SIG-M5 (cell line): ENCODE results near the gene EPHA10.
A peak's percentile ranks its signal among the peaks of the same experiment; 100 is the strongest.
"Not testable (repeated sequence)": the region's sequence is repeated elsewhere in the genome, so short reads cannot be mapped to it uniquely, and the experiment has no call there.

Experiments
- DNase-seq: peaks from one replicate; lab custom pipeline; 2025; lab: John Stamatoyannopoulos, UW

Gene EPHA10

DNA sequence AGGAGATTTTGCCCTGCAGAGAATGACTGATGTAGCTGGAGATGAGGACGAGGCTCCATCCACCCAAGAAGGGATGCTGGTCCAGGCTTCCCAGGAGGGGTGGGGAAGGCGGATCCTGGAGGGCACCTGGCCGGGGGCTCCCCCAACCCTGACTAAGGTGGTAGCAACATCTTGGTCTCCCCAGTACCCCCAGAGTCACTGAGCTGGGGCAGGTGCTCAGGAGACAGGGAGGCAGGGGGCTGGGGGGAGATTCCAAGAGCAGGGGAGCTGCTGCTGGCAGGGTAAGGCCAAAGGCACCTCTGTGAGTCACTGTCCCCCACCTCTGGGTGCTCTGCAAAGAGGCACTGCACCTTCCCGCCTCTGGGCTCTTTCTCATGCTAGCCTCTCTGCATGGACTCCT, 48.6 kb downstream of the EPHA10 start:
- DNase-seq, result no peak

DNA sequence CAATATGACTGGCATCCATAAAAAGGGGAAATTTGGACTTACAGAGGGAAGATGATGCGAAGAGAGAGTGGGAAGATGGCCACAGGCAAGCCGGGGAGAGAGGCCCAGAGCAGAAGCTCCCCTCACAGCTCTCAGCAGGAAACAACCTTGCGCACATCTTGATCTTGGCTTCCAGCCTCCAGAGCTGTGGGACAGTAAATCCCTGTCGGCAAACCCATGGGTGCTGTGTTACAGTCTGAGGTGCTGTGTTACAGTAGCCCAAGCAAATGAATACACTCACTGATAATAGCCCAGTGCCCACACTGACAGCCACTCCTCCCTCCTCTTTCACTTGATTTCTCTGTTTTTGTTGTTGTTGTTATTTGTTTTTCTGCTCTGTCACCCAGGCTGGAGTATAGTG, 50.2 kb downstream of the EPHA10 start:
- DNase-seq, result no peak

DNA sequence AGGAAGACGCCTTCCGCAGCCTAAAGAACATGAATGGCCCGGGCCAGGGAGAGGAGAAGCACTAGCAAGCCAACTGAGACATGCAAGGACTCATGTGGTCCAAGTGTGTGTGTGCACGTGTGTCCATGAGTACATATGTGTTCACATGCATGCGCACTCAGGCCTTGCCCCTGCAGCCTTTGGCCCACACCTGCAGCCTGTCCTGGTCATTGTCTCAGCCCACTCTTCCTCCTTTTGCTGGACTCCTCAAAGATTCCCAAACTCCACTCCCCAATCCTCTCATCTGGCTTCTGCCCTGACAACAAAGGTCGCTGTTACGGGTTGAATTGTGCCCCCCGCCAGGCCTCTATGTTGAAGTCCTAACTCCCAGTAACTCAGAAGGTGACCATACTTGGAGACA, 50.7 kb downstream of the EPHA10 start:
- DNase-seq, result no peak

DNA sequence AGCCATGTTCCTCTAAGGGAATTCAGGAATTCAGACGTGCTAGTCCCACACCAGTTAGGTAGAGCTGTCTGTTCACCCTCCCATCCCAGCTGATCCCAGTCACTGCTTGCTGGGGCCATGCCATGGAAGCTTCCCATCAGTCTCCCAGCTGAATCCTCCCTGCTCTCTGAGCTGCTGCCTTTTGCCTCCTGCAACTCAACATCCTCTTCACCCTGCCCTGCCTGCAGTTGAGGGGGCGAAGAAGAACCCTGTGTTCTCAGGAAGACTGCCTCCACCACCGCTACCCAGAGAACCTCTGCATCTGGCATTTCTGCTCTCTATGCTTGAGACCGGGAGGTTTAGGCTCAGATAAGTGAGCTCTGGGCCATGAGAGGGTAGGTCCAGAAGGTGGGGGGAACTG, 56.4 kb downstream of the EPHA10 start:
- no peak for DNase-seq

DNA sequence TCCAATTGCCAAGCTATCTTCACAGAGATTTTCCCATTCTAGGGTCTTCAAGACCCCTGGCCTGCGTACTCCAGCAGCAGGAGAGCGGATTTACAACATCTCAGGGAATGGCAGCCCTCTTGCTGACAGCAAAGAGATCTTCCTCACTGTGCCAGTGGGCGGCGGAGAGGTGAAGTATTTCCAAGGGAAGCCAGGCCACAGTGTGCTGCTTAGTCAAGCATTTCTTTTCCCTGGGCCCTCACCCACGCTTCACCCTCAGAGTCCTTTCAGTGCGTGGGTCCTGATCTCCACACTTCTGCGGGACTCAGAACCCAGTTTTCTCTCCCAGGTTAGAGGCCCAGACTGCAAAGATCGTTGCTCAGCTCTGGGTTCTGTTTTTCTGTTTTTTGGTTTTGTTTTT, 59.5 kb downstream of the EPHA10 start:
- no peak for DNase-seq

DNA sequence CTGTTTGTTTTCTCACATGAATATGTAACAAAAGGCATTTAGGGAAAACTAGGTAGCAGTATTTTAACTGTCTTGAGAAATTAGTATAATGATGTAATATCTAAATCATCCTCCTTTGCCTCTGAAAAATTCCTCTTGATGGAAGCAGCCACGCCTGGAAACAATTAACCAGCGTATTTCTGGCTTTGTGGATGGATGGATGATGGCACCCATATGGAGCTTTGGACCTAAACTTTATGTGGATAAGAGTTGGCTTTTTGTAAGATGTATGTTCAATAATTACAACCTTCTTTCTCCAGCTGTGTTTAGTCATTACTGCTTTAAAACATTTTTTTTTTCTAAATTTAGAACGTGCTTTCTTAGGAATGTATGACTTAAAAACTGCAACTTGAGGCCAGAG, 60.0 kb downstream of the EPHA10 start:
- DNase-seq, result no peak

DNA sequence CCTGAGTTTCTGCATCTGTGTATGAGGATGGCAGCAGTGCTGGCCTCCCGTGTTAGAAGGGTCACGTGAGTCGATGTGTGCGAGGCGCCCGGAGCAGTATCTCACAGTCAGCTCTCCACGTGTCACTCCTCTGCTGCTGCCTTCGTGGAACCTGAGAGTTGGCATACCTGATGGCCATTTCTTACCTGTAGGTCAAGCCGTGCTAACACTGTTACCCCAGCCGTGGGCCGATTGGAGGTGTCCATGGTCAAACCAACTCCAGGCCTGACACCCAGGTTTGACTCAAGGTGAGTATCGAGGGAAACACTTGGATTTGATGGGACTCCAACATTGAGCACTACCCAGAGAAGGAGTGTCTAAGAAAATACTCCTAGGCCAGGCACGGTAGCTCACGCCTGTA, 61.9 kb downstream of the EPHA10 start:
- DNase-seq, result no peak

DNA sequence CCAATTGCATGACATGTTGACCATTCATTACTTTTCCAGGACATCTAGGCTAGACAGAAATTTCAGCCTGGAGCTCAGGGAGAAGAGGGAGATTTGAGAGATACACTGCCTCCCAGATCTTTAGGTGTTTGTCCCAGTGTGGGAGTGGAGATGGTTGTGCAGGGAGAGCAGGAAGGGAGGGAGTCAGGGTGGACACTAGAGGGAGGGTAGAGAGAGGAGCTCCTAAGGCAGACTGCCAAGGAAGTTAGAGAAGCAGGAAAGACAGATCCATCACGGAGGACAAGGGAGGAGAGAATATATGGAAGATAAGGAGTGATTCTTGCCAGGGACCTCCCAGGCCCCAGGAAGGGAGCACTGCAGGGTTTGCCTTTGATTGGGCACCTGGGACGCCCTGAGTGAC, 63.9 kb downstream of the EPHA10 start:
- no peak for DNase-seq

DNA sequence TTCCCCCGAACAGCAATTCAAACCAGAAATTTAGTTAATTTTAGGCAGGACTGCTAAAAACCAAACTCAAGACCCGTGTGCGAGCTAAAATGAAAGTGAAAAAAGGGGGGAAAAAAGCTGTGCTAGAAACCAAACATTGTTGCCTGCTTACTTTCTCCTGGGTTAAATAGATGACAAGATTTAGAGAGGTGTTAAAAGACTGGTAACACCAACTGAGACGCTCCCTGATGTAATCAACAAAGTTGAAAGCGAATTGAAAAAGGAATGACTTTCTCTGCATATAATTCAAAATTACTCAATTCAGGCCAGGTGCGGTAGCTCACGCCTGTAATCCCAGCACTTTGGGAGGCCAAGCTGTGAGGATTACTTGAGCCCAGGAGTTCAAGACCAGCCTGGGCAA, 65.8 kb downstream of the EPHA10 start:
- DNase-seq, result no peak

DNA sequence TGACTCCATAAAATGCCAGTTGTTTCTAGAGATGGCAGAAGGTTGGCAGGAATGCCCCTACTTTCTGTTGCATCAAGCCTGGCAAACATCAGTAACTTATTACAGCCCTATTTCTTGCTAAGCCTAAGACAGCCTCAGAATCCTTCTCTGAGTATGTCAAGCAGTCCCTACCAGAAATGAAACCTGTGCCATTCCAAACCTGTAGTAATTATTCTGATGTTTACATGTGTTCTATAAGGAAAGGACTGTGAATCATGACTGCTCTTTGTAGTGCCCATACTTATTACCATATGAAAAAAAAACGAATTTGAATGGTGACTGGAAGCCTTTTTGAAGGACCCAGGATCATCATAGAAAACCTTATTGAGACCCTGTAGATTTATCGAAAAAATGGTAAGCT, 67.2 kb downstream of the EPHA10 start:
- DNase-seq, result no peak

DNA sequence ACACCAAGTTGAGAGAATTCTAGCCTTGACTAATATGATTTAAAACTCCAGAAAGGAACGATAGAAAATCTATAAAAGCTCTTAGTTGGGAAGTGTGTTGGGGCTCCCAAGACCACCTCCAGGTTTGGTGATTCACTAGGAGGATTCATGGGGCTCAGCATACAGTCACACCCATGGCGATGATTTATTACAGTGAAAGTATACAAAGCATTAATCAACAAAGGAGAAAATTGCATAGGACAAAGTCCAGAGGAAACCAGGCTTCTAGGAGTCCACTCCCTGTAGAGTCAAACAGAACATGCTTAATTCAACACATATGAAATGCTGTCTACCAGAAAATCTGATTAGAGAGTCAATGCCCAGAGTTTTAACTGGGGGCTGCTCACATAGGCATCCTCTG, 67.8 kb downstream of the EPHA10 start:
- DNase-seq, result no peak

DNA sequence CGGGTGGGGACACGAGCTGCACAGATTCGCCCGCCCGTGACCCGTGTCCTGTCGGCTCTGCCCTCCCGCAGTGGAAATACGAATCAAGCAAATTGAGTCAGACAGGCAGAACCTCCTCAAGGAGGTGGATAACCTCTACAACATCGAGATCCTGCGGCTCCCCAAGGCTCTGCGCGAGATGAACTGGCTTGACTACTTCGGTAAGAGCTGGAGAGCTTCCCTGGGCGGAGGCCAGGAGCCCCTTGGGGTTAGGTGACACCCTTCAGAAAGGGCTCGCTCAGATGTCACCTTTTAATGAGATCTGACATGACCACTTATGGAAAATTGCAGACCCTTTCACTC, 72.1 kb downstream of the EPHA10 start:
- DNase-seq, result no peak

DNA sequence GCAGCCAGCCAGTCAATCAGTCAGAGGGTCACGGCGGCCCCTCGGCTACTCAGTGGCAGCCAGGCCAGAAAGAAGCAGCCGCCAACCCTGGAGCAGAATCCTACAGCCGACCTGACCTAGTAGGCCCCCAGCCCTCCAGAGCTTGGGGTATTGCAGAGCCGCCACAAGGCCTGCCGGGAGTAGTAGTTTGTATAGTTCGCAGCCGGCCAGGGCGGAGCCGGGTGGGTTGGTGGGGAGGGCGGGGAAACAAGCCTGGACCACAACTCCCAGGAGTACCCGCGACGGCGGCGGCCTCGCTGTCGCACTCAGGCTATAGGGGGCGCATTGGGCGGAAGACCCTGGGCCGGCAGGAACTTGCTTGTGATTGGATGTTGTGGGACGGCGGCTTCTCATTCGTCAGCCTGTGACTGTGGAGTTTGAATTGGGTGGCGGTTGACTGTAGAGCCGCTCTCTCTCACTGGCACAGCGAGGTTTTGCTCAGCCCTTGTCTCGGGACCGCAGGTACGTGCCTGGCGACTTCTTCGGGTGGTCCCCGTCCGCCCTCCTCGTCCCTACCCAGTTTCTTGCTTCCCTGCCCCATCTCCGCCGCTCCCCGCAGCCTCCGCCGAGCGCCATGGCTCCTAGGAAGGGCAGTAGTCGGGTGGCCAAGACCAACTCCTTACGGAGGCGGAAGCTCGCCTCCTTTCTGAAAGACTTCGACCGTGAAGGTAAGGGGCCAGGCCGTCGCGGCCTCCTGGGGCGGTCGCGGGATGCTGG, 72.7 kb downstream of the EPHA10 start, which contains the start of gene CDCA8:
Gene CDCA8, plus strand, starts transcription at position 439 of the 756 bp plus-strand sequence. Its CDS starts 175 bp downstream, at position 614.
- peak; percentile 90 for DNase-seq

DNA sequence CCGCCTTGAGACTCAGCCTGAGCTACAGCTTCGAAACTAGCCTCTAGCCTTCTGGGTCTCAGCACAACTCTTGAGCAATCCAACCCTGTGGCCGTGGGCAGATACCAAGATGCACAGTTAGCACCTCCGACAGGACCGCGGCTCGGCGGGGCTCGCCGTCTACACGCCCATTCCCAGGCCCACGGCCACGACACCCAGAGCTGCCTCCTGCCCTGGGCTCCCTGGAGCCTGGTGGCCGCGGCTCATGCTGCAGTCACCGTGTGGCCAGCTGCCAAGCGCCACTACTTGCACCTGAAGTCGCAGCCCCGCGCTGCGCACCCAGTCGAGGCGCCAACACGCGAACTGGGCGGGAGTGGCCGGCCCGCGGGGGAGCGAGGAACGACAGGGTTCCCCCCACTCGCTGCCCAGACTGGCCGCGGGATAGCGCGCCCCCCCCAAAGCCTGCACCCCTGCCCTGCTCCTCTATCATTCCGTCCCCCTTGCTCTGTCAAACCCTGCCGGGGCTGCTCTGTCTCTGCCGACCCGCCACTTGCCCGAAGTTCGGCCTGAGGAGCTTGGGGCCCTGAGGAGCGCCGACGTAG, 73.3 kb downstream of the EPHA10 start:
- DNase-seq, result no peak

DNA sequence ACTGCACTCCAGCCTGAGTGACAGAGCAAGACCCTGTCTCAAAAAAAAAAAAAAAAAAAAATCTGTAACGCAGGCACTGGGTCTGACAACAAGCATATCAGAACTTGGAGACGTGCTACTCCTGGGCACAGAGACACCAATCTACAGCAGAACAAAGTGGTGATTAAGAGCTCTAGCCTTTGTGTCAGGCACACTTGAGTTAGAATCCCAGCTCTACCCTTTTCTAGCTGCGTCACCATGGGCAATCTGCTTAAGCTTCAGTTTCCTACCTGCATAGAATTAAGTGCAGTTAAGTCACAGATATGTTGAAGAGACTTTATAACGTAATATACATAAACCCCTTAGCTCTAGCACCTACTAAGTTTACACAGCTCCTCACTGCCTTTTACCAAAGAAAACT, 76.0 kb downstream of the EPHA10 start:
- no peak for DNase-seq

DNA sequence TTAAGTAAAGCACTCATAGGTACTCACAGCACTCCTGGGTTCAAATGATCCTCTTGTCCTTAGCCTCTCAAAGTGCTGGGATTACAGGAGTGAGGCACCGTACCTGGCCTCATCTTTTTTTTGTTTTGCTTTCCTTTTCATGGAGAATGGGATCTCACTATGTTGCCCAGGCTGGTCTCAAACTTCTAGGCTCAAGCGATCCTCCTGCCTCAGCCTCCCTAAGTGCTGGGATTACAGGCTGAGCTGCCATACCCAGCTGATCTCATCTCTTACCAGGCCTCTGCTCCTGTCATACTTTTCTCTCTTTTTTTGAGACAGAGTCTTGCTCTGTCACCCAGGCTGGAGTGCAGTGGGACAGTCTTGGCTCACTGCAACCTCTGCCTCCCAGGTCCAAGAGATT, 77.2 kb downstream of the EPHA10 start:
- DNase-seq, result not testable (repeated sequence)

DNA sequence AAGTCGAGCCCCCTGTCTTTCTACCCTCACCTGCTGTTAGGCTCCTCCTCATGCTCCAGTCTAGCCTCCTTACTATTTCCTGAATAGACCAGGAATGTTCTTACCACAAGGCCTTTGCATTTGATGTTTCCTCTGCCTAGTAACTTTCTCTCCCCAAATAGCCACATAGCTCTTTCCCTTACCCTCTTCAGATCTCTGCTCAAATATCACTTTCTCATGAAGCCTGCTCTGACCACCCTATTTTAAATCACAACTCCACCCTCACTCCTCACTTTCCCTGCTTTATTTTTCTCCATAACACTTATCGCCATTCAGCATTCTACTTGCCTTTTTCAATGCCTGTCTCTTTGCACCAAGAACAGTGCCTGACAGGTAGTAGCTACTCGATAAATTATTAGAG, 79.2 kb downstream of the EPHA10 start:
- DNase-seq, result no peak

DNA sequence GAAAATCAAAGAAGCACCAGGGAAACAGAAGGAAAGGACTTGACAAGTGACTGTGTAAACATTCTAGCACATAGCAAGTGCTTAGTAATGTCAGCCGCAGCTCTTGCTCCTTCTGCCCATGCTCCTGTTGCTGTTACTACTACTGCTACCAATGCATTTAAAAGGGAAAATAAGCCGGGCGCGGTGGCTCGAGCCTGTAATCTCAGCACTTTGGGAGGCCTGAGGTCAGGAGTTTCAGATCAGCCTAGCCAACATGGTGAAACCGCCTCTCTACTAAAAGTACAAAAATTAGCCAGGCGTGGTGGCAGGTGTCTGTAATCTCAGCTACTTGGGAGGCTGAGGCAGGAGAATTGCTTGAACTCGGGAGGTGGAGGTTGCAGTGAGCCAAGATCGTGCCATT, 80.7 kb downstream of the EPHA10 start:
- not testable (repeated sequence) for DNase-seq

DNA sequence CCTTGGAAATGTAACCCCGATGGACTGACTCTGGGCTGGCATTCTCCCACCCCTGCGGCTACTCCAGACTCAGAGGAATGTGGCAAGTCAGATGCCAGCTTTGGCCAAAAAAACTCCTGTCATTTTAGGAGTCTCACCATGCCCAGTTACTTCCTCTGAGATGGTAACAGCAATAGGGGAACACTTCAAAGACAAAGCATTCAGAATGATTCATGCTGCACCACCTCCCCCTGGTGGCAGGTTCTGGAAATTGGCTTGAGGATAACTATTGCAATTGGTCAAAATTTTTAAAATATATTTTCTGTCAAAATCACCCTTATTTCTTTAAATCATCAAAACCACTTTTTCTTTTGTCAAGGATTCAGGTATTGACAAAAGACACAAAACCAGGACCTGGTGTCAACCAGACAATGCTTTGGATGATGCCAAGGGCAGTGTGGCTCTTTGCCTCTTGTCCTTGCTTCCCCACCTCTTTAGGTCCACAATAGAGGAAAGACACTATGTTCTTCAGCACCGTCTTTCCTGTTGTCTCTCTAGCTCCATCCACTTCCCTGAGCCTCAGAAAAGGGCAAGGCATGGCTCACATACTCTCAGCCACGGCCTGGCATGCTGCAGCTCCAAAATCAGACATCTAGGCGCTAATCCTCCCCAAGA, 82.5 kb downstream of the EPHA10 start:
- DNase-seq, result no peak

DNA sequence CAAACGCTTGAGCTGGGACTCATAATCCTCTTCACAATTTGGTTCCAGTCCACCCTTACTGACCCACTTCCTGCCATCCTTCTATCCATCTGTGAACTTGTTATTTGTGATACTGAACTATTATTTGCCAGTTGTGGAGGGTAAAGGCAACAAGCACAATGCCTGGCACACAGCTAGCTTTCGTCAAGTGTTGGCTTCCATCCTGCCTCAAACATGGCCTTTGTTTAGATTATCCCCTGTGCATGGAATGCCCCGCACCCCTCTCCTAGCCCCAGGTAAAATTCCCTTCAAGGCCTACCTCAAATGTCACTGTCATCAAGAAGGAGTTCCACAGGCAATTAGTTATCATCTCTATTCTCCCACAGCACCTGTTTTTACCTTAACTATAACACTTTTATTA, 84.0 kb downstream of the EPHA10 start:
- DNase-seq, result no peak

DNA sequence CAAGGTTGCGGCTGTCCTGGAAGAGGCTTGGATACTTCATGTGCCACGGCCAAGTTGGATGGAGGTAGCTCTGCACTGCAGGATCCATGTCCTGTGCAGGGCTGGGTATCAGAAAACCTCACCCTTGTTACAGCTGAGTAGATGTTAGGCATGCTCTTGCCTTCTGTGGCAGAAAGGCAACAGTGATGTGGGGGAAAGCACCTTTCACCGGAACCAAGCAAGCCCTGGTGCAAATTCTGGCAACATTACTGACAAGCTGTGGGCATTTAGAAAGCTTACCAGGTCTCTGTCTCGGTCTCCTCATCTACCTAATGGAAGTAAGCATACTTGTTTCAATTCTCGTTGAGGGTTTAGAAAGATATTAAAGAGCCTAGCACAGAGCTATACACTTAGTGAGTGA, 87.1 kb downstream of the EPHA10 start:
- no peak for DNase-seq

DNA sequence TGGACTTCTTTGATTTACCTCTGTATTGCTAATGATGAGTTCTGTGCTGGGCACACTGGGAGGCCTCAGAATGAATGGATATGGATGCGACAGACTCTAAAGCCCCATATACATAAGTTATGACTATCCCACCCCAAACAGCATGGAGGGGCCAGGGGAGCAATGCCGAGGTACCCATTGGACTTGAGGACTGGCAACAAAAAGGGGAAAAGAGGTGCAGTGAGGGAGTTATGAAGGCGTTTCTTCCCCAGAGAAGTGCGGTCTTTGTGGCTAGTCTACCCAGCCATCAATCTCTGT, 87.8 kb downstream of the EPHA10 start:
- DNase-seq, result no peak

DNA sequence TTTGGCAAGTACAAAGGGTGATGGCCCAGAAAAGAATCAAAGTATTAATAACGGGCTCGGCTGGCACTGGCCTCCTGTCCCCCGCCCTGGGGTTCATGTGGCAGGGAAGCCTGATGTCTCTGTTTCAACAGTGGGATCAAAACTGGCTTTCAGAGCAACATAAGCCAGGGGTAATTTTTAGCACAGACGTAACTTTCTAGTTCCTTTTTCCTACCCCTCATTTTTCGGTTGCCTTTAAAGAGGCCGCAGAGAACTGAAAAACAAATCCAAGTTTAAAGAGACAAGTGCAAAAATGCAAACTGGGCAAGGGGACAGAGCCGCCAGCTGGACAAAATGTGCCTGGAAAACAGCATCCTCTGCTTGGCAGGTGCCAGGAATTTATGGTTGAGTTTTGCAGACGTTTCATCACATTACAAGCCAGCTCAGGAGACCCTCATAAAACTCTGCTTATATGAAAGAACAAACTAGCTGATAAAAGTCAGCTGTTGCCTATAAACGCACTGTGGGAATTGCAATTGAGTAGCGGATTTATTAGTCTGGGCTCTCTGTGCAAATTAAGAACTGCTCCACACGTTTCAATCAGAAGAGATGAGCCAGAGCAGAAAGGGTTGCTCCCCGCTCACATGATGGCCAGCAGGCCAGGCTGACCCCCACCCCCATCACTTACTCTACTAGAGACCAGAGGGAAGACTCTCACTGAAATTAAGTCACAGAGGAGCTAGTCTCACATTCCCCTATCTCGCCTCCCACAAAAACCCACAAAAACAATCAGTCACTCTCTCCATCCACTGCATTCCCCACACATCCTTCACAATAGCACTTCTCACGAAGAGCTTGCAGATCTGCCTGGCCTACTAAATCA, 88.4 kb downstream of the EPHA10 start:
- DNase-seq, result no peak
